Endometrium (tissue), 2 donors: Measurements from ENCODE around the gene ARHGAP20.
A peak's percentile ranks its signal among the peaks of the same experiment; 100 is the strongest.

ENCODE experiments used
- FAIRE-seq: peaks from 2 replicates; lab custom pipeline; 2012; peaks lifted over from hg19 to GRCh38; lab: Jason Lieb, UNC
- donor health status: control.
- donor health status: control.

The ARHGAP20 gene

DNA sequence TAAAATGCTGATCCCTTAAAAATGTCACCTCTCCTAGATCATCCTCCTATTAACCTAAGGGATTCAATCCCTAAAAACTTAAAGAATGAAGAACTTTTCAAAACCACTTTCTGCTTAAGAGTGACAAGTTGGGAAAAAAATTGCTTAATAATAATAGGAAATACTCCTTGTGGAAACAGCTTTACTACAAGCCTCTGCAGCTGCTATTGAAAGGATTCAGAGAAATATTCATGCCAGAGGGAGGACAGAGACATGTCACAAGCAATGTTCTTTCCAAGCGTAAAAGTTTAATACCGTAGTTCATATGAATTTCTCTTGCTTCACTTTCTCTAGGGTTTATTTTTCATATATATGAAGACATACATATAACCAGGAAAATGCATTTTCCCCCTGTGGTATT lies 98.2 kb downstream of the ARHGAP20 start:
- no peak for FAIRE-seq

DNA sequence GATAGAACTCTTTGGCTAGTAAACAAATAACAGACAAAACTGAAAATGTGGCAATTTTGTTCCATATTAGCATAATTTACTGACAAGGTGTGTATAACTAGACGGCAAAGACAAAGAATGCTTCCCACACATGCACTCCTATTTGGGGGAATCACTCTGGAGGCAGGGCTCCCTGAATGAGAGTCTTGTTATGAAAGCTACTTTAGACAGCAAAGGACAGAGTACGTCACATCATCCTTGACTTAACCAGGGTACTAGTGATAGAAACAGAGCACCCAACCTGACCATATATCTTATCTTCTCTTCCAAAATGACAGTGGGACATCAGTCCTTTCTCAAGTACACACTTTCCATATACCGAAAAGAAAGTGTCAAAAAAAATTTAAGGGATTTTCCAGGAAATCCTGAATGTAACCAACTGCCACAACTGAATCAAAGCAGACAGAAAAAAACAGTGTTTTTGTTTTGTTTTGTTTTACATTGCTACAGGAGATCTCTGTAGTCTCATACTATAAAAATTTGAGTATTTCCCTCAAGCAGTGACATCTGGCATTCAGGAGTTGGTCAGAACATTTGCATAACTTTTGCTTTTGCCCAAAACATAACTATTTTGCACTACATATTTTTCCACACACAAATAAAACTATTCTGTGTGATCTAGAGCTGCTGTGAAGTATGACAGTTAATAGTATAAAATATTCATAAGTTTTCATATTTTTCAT lies 98.9 kb downstream of the ARHGAP20 start:
- FAIRE-seq: no peak

DNA sequence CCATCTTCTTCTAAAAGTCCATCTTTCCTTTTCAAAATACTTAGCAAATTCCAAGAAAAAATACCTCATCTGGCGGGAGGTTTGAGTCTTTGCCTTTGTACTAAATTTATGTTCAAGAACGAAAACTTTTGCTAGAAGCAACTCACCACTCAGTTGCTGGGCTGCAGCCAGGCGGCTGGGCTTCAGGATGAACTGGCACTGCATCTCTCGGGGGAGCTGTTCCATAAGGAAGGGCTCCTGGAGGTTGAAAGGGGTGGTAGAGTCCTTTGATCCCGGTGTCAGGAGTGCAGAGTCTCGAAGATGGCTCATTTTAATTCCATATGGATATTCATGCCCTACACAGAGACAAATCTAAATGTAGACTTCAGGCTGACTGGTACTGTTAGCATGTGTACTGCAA lies 105.8 kb downstream of the ARHGAP20 start:
- FAIRE-seq: no peak

DNA sequence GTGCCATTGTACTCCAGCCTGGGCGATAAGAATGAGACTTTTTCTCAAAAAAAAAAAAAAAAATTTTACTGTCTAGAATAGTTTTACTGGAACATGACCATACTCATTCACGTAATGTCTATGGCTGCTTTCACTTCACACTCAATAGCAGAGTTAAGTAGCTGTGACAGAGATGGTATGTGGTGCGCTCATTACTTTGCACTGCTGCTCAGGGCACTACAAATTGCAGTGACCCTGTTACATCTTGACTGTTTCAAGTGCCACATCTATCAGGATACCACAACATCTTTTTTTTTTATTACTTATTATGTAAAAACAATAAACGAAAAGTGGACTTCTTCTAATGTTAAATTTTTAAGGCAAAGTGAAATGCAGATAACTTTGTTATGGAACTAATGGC lies 110.3 kb downstream of the ARHGAP20 start:
- no peak for FAIRE-seq

DNA sequence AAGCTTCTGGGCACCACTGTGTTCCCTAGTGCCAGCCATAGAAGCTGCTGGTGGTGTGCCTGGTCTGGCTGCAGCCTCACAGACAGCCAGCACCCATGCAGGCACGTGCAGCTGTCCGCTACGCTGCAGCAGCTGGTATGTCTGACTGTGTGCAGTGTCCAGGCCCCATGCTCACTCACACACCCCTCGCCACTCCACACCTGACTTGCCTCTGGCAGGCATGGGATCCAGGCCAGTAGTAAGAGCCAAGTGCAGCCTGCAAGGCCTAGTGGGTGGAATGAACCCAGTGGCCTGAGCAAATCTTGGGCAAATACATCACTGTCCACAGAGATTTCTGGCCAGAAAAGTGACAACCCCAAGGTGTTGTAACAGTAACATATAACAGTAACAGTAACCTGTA lies 111.9 kb downstream of the ARHGAP20 start:
- FAIRE-seq: no peak

DNA sequence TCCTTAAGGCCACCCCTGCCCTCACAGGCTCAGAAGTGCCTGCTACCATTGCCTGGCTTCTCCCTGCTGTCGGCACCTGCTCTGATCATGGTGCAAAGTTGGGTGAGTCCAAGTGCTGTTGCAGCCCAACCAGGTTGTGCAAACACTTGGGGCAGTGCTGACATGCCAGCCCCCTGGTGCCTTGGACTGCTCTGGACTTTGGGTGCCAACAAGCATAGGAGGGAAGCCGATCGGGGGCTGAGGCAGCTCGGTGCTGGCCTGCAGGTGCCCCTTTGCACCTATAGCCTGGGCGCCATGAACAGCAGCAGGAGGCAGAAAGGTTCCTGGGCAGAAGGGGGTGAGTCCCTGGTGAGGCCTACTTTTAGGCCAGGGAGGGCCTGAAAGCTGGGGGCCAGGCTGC lies 113.0 kb downstream of the ARHGAP20 start:
- FAIRE-seq: no peak

DNA sequence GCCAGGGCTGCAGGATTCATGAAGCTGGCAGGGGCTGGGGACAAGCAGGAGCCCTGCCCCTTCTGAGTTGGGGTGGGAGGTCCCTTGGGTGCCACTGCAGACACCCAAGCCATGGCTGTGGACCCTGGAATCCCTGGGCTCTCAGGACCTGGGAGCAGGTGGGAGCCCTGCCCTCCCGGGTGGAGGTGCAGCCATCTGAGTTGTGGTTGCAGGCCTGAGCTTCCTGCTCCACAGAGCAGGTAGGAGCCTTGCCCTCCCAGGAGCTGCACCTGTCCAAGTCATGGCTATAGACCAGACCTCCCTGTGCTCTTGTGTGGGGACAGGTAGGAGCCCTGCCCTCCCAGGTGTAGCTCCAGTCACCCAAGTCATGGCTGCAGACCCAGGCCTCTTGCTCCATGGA lies 113.5 kb downstream of the ARHGAP20 start:
- no peak for FAIRE-seq

DNA sequence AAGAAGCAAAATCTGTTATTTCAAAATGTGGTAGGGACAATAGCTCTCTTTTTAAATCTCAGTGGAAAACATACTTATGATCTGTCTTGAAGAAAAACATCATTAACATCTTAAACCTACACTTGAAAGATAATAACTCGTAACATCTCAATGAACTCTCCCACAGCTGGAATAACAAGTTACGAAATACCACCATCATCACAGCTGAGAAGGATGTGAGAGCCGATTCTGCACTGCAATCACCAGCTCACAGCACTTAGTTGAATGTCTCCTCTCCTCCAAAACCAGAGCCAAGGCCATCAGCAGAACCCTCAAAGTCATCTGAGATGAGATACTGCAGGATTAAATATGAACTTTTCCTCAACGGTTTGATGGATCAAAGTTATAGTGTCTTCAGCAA lies 124.3 kb downstream of the ARHGAP20 start:
- FAIRE-seq: no peak

DNA sequence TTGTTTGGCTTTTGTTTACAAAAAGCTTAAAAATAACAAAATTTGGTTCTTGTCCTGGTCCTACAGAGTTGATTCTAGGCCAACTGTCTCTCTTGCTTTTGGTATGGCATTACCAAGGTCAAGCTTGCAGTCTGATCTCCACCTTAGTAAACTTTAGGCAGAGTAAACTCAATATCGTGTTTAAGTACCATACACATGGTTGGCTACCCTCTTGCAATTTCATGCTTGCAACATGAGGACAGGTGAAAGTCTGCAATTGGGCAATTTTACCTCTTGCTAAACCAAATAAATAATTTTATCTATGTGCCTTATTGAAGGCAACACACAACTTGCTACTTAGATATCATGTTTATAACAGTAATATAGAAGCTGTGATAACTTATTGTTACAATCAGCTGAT lies 125.1 kb downstream of the ARHGAP20 start:
- no peak for FAIRE-seq

DNA sequence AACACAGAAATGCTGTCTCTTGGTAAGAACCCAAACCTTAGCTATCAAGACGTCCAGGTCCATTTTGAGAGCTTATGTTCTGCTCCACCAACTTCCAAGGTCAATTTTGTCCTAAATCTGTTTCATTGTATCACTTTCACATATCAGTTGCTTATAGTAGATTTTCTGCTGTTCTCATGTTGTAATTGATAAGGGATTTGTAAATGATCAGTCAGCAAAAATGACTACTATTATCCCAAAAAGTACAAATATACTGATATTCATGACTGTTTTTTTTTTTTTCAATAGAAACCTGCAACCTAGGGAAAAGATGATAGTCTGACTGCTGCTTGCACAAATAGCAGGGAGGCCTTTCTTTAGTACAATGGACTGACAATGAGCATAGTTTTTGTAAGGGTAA lies 128.1 kb downstream of the ARHGAP20 start:
- FAIRE-seq: no peak

DNA sequence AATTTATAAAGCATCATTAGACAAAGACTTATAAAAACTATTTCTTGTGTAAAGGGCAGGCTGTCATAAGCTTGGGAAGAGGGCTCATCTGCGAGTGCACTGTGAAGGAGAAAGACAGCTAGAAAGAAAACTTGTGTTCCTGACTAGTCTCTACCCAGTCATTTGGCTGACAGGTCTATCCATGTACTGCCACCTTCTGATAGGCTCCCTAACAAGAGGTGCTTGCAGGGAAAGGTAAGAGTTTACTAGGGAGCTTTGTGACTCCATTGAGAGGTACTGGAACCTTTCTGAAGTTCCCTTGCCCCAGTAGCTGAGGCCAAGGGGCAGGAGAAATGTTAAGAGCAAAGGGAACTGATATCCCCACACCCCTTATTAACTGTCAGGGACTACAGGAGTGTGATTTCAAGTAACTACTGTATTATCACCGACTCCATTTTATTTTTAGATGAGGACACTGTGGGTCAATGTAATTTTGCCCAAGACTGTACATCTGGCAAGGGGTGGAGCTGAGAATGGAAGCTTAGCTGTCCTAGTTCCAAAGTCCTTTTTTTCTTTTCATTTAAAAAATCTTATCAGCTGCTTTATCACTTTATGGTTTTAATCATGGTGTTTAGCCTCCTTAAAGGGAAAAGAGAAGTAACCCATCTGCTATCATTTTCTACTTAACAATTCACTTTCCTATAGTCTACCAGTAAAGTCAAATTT lies 129.4 kb downstream of the ARHGAP20 start:
- no peak for FAIRE-seq

DNA sequence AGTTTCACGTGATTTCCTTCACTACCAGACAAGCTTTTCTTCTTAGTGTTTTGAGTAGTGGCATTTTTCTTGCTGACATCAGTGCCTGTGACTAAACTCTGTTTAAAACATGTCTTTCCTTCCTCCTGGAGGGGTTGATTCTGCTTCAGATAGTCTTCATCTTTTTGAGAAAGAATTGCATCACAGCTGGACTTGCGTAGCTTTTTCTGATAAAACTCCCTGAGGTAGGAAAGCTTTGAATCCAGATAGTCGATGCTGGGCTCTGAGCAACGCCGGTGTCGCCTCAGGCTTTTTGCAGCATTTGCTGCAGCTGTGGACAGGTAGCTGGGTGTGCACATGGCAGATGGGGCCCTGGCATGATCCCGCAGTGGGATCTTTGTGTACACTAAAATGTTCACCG lies 131.7 kb downstream of the ARHGAP20 start:
- no peak for FAIRE-seq

DNA sequence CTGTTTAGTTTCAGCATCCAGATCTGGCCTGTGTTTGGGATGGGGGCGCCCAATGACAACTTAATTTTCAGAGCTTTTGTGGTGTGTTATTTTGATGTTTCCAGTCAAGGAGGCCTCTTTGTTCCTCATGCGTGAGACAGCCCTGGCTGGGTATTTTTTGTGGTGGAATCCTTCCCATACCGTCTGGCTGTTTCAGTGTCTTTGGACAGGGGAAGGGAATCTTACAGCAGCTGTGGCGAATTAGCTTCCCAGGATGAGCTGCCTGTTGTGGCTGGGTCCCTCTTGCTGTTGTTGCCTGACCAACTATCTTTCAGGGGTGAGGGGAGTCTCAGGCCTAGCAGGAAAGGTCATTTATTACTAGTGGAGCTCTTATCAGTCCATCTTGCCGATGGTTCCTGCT lies 138.8 kb downstream of the ARHGAP20 start:
- FAIRE-seq: no peak

DNA sequence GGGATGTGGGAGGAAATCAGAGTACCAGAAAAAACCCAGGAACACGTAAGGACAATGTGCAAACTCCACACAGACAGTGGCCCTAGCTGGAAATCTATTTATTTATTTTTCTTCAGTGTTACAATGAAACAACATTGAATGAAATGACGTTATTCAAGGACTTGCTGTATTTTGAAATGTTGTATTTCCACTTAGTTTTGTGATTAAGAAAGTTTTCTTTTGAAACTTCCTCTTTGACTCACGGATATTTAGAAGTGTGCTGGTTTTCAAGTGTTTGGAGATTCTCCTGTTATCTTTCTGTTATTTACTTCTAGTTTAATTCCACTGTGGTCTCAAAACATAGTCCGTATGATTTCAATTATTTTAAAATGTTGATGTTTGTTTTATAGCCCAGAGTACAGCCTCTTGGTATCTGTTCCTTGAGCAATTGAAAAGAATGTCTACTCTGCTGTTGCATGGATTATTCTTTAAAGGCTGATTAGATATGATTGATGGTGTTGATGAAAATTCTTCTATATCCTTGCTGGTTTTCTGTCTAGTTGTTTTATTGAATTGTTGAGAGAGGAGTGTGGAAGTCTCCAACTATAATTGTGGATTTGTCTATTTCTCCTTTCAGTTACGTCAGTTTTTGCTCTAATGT lies 141.0 kb downstream of the ARHGAP20 start:
- FAIRE-seq: peak; percentile 94

DNA sequence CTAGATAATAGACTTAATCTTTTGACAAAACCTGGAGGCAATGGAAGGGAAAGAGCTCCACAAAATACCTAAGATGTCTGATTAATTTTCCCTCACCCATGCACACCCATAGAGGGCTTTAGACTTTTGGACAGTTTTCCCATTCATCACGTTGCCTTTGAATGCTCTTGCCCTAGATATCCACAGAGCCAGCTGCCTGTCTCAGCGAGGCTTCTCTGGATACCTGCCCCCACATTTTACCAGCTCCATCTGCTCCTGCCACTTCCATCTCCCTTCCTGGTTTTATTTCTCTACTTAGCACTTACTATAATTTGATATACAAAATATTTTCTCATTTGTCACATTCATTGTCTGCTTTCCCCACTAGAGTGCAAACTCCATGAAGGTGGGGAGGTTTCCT lies 145.7 kb downstream of the ARHGAP20 start:
- no peak for FAIRE-seq

DNA sequence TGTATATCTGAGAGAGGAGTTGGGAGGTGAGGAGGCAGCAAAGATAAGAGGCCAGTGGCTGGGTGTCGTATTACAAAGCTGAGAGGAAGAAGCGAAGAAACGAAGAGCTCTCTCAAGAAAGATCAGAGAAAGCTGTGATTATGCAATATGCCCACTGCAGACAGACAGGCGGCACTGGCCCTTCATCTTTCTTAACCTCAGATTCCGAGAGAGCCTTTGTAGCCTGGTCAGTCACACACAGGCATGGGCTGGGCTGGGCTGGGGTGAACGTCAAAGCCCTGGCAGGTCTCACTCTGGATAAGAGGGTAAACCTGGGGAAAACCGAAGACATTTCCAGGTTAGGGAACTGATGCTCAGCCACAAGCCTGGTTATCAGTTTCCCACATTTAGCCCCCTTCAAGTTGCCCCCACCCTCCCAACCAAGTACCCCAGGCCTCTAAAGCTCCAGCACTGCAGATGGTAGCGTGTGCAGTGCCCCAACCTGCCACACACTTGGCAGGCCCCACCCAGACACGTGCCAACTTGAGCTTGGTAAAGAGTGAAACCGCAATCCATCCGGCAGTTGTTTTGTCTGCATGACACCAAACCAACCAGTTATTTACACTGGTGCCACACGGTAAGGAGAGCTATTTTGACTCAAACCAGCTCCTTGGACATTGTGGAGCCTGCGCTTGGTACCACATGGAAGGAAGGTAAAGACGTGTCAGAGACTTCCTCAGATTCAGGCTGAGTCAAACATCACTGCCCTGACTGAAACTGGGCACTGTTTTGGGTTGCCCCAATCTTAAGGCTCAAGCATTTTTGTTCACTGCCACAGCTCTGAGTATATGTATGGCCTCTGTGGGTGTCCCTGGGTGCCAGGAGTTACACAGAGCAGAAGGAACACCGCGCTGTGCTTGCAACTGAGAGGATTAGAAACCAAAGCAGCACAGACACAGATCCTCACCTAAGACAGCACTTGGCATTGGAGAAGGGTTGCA lies 146.6 kb downstream of the ARHGAP20 start:
- FAIRE-seq: no peak

DNA sequence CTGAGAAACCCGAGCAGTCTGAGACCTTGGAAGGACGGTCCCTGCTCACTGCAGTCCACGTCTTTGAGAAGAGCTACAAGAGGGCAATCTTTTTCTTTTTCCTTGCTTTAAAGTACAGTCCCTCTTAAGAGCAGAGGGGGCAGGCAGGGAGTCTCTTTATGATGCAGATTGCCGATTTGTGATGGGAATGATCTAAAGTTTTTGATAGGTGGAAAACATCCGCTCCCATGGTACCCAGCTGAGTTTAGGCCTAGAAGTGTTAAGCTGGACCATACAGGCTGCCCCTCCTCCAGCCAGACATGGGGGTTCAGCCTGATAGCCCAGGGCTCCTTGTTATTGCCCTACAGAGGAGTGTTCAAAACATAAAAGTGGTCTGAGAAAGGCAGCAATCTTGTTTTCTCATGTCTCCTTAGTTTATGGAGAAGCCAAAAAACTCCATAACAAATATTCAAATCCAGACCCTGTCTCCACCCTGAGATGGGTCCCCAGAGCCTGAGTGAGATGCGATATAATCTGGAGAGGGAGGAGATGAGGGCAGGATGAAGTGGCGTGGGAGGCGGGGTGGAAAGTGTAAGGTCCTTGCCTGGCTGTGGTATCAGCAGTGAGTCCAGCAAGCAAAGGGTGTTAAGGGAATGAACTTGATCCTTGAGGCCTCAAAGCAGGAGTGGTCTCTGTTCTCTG lies 147.4 kb downstream of the ARHGAP20 start:
- FAIRE-seq: no peak

DNA sequence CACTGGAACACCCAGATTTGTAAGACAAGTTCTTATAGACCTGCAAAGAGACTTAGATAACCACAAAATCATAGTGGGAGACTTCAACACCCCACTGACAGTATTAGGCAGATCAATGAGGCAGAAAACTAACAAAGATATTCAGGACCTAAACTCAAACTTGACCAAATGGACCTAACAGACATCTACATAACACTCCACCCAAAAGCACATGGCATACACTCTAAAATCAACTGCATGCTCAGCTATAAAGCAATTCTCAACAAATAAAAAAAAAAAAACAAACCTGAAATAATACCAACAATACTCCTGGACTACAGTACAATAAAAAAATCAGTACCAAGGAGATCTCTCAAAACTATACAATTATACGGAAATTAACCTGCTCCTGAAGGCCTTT lies 167.5 kb downstream of the ARHGAP20 start:
- no peak for FAIRE-seq

DNA sequence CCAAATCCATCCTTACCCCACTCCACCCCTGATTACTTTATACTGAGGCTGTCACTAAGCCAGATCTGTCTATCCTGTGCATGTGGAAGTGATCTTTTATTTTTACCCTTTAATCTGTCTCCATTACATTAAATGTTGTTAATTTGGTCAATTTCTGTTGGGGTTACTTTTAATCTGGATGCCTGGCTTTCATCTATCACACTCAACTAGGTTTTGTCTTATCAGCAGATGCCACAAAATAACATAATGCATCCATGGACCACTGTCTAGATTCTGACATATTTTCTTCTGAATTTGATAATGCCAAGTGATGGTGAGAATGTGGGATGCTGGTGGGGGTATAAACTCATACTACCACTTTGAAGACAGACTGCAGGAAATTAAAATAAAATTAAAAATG lies 174.1 kb downstream of the ARHGAP20 start:
- FAIRE-seq: no peak

DNA sequence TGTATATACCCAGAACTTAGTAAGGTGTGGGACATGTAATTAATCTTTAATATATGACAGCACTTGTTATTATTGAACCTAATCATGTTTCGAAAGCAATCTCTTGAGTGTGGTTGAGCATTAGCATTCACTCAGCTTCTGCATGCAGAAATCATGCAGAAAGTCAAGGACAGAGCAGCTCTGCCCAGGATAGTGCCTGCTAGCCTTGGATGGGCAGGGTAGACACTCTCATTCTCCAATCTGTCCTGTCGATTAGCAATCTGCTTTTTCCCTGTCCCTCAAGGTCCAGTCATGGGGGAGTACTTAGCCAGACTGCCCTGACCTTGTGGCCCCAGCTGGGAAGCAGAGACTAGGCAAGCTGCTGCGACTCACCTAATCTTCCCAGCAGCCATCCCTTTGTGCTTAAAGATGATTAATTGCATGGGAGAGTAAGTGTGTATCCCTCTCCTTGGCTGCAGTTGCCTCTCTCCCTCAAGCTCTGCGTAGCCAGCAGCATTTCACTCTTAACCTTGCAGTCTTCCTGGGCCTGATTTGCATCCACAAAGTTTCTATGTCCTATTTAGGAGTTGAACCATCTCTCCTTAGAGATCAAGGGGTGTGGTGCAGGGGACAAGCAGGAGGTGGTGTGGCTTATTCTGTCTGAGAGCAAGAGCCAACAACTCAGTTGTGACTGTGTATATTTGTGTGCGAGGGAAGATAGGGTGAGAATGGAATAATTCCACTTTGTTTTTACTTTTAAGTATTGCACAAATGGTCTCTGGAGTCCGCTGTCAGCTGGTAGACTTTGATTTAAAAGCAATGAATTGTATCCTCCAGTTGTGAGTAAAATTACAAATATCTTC lies 181.1 kb downstream of the ARHGAP20 start:
- no peak for FAIRE-seq

DNA sequence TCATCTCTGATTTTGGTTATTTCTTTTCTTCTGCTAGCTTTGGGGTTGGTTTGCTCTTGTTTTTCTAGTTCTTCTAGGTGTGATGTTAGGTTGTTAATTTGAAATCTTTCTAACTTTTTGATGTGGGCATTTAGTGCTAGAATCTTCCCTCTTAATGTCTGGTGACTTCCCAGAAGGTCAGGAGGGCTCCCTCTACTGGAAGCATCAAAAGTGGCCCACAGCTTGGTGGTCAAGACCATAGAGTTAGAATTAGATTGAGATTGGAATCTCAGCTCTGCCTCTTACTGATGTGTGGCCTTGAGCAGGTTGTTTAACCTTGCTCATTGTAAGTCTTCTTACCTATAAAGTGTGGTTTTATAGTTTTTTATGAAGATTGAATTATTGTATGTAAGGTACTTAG lies 183.2 kb downstream of the ARHGAP20 start:
- no peak for FAIRE-seq
